ENCODE data around the gene JUN. TPM values are rescaled to one million over a fixed set of nuclear protein-coding genes. Genes with fewer than 3 reads are reported as not detected.

The JUN gene
- total and polyA plus RNA-seq, 7 donors, result 42.8 to 233 (median 132) TPM

DNA sequence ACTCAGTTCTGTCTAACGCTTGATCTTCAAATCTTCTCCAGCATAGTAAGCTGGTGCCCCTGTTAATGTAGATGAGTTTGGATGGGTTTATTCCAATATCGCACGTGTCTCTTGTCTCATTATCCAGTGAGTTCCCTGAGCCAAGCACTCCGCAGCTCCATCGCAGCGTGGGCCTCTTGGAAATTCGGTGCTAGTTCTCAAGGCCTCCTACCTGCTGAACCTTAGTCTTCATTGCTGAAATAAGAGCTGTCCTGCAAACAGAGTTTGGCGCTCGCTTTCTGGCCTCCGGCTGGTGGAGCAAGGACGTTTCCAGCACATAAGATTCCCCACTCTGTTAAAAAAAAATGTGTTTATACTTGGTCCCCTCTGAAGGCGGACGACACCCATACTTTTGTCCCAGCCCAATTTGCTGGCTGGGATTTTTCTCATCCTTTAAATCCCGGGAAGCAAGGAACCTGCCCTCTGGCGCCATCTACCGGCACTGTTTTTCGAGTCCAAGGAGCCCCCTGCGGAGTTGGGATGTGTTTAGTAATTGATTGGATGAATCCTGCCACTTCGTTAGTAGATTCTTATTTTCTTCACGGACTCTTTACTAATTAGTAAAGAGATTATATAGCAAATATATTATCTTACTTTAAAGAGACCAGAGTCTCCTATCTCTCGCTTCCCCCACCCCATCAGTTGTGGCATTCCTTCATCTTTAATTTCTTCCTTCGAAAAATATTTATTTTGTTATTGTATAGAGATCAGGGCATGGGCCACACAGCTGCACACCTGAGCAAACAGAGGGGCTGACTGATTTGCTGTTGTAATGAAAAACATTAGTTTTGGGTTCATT is 14.7 kb downstream of the JUN start:
- no peaks in the 10 kb centered on the region for H3K36me3 ChIP-seq
- TF ChIP-seq EP300 (IDR thresholded peaks at IDR 0.05) (no peak), CTCF (IDR thresholded peaks at IDR 0.05) (peak; percentile 36 to 84 (median 66)), POLR2AphosphoS5 (IDR thresholded peaks at IDR 0.05) (no peak)
- peak; percentile 89 for DNase-seq
- 40 to 46% methylated on average over 22 of the region's 22 CpGs for WGBS, 2 donors
- H3K27ac ChIP-seq, result peak overlapping the region in 2 of 4 donors; percentile 11 to 27
- intact Hi-C loops (cut with DNase I), result loop anchor here (1.0 kb wide), 1 partner anchor 29 kb away; no protein-coding TSS in a partner anchor
- H3K27me3 ChIP-seq, result no peaks in the 10 kb centered on the region
- no peaks in the 10 kb centered on the region for H3K9me3 ChIP-seq
- no peak overlapping the region for H3K4me3 ChIP-seq
- H3K4me1 ChIP-seq, result peaks cover 0 to 36% (median 28%) of the 10 kb centered on the region in 4 donors

- 92 to 93% methylated on average over 5 of the region's 5 CpGs for WGBS, 2 donors
- Histone ChIP-seq H3K27ac (no peak overlapping the region), H3K4me1 (peaks cover 0 to 36% (median 28%) of the 10 kb centered on the region in 4 donors), H3K4me3 (no peak overlapping the region), H3K36me3 (no peaks in the 10 kb centered on the region), H3K27me3 (no peaks in the 10 kb centered on the region), H3K9me3 (no peaks in the 10 kb centered on the region)
- intact Hi-C loops (cut with DNase I), result no loop called here
- no peak for DNase-seq
- TF ChIP-seq EP300 (IDR thresholded peaks at IDR 0.05) (no peak), POLR2A (IDR thresholded peaks at IDR 0.05) (no peak), CTCF (IDR thresholded peaks at IDR 0.05) (no peak), POLR2AphosphoS5 (IDR thresholded peaks at IDR 0.05) (no peak)
Measured at GRCh38 chr1:58768191-58768731, 15.6 kb downstream of the JUN start.

DNA sequence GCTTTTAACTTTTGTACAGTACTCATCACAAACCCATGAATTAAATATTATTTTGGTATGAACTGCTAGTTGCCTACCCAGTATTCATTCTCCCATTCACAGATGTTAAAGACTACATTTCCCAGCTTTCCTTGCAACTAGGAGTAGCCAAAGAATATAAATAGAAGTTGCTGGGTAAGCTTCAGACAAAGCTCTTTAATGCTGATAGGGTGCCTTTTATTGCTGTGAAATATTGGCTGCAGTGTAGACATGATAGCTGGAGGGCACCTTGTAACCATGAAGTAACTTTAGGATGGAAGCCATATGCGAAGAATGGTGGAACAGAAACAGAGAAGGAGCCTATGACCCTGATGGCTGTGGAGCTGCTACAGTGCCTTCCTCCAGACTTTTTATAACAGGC is 16.7 kb downstream of the JUN start:
- Histone ChIP-seq H3K36me3 (no peaks in the 10 kb centered on the region), H3K27me3 (no peaks in the 10 kb centered on the region), H3K27ac (no peak overlapping the region), H3K4me3 (no peak overlapping the region), H3K4me1 (peaks cover 0 to 37% (median 24%) of the 10 kb centered on the region in 4 donors), H3K9me3 (no peaks in the 10 kb centered on the region)
- TF ChIP-seq EP300 (IDR thresholded peaks at IDR 0.05), result no peak
- intact Hi-C loops (cut with DNase I), result no loop called here
- no peak for DNase-seq
- 95 to 100% methylated on average over 1 of the region's 1 CpG for WGBS, 2 donors

DNA sequence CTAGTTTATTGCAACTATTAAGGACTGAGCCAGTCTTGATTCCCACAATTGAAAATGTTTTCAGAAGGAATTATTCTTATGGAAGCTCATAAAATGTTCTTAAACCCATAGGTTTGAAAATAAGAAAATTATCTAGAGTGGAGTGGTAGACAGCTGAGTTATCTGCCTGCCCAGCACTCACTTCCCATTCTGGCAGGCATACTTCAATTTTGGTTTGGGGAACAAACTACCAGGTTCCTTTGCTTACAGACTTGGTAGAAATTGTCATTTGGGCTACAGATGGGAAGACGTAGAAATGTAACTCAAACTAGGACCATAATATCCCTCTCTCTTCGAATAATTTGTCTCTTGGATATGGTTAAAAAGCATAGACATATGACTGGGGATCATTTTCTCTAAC is 18.4 kb downstream of the JUN start:
- H3K36me3 ChIP-seq, result no peaks in the 10 kb centered on the region
- H3K9me3 ChIP-seq, result no peaks in the 10 kb centered on the region
- H3K27ac ChIP-seq, result no peak overlapping the region
- peaks cover 0 to 37% (median 24%) of the 10 kb centered on the region in 4 donors for H3K4me1 ChIP-seq
- H3K4me3 ChIP-seq, result no peak overlapping the region
- WGBS, 2 donors, result 78 to 91% methylated on average over 2 of the region's 2 CpGs
- intact Hi-C loops (cut with DNase I), result no loop called here
- no peak for DNase-seq
- no peaks in the 10 kb centered on the region for H3K27me3 ChIP-seq
- no peak for TF ChIP-seq POLR2A (IDR thresholded peaks at IDR 0.05)
- no peak for TF ChIP-seq EP300 (IDR thresholded peaks at IDR 0.05)
- TF ChIP-seq POLR2AphosphoS5 (IDR thresholded peaks at IDR 0.05), result no peak
- no peak for TF ChIP-seq CTCF (IDR thresholded peaks at IDR 0.05)

- intact Hi-C loops (cut with DNase I), result no loop called here
- no peaks in the 10 kb centered on the region for H3K9me3 ChIP-seq
- H3K4me1 ChIP-seq, result peaks cover 0 to 35% (median 23%) of the 10 kb centered on the region in 4 donors
- H3K36me3 ChIP-seq, result no peaks in the 10 kb centered on the region
- no peak for TF ChIP-seq POLR2A (IDR thresholded peaks at IDR 0.05)
- no peak for TF ChIP-seq EP300 (IDR thresholded peaks at IDR 0.05)
- no peak for TF ChIP-seq POLR2AphosphoS5 (IDR thresholded peaks at IDR 0.05)
- no peak for TF ChIP-seq CTCF (IDR thresholded peaks at IDR 0.05)
- no peaks in the 10 kb centered on the region for H3K27me3 ChIP-seq
- peak overlapping the region; percentile 15 to 67 (median 55) for H3K27ac ChIP-seq
- H3K4me3 ChIP-seq, result no peak overlapping the region
- DNase-seq, result no peak
Measured at GRCh38 chr1:58765006-58765405, 18.8 kb downstream of the JUN start.
